ENCODE data around the gene PKNOX2.
"Not testable (repeated sequence)": the region's sequence is repeated elsewhere in the genome, so short reads cannot be mapped to it uniquely, and the experiment has no call there.

Gene PKNOX2

DNA sequence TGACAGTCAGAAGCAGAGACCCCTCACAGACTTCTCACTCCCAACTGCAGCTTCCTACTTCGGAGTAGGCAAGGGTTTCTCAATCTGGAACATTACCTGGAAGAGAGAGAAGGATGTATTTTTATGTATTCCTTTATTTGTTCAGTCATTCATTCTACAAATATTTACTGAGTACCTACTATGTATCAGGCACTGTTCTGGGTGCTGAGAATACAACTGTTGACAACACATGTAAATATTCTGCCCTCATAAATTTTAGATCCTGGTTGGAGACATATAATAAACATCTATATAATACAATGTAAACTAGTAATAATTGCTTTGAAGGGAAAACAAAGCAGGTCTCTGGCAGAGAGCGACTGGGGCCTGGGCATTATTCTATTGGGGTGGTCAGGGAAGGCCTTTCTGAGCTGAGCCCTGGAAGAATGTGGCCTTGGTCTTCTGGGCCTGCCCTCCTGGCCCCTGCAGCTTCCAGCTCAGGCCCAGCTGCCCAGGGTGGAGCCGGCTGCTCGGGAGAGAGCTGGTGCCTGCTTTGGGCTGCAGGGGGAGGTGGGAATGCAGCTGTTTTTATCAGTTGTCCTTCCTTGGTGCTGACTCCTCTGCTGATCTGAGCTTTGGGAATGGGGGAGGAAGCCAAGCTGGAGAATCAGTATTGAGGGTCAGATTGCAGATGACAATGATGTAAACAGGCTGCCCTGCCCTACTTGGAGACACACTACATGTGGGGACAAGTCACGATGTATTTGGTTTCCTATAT lies 46.8 kb downstream of the PKNOX2 start:
- Histone ChIP-seq H3K27me3 (ENCODE audit: control insufficient read depth in 1 of 2, insufficient read depth in 2 of 2, low read length in 2 of 2) (no peaks in the 10 kb centered on the region), H3K27ac (ENCODE audit: low read depth, low read length) (no peak overlapping the region), H3K4me1 (ENCODE audit: insufficient read depth, low read length) (no peaks in the 10 kb centered on the region), H3K4me3 (ENCODE audit: low read depth in 1 of 2, low read length in 2 of 2) (no peak overlapping the region), H3K9ac (ENCODE audit: low read length) (no peak overlapping the region), H3K36me3 (ENCODE audit: insufficient read depth, low read length) (no peaks in the 10 kb centered on the region), H3K9me3 (ENCODE audit: low read length) (no peaks in the 10 kb centered on the region)

DNA sequence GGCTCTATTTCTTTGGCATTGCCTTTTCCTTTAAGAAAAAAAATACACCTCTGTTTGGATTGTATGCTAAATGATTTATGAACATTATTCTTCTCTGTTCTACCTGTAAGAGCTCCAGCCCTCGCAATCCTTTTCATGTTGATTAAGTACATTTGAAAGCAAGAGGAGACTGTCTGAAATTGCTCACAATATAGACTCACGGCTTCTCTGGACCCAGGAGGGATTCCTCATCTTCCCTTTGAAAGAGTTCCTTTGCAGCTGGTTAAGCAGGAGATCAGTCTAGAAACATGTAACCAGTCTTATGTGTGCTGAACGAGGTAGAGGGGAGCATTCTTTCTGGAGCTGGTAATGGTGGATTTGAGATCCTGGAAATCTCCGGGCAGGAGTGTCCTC lies 47.4 kb downstream of the PKNOX2 start:
- Histone ChIP-seq H3K27me3 (ENCODE audit: control insufficient read depth in 1 of 2, insufficient read depth in 2 of 2, low read length in 2 of 2) (no peaks in the 10 kb centered on the region), H3K4me1 (ENCODE audit: insufficient read depth, low read length) (no peaks in the 10 kb centered on the region), H3K27ac (ENCODE audit: low read depth, low read length) (no peak overlapping the region), H3K4me3 (ENCODE audit: low read depth in 1 of 2, low read length in 2 of 2) (no peak overlapping the region), H3K36me3 (ENCODE audit: insufficient read depth, low read length) (no peaks in the 10 kb centered on the region), H3K9ac (ENCODE audit: low read length) (no peak overlapping the region), H3K9me3 (ENCODE audit: low read length) (no peaks in the 10 kb centered on the region)

- no peak overlapping the region for H3K9ac ChIP-seq (ENCODE audit: low read length)
- no peaks in the 10 kb centered on the region for H3K4me1 ChIP-seq (ENCODE audit: insufficient read depth, low read length)
Measured at GRCh38 chr11:125214601-125215565, 50.3 kb downstream of the PKNOX2 start.

DNA sequence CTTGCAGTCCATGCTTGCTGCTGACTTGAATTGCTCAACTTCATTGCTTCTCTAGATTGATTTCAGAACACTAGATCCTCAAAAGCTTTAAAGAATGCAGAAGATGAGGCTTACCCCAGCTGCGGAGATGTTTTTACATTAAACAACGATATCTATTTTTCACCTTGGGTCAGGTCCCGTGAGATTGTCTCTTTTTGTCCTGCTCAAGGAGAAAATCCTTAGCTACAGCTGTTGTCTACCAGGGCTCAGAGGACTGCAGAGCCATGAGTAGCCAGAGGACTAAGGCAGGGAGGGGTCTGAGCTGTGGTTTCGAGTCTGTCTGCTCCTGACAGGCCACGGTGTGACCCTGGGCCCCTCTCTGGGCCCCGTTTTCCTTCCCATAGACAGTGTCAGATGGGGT lies 51.4 kb downstream of the PKNOX2 start:
- H3K9ac ChIP-seq (ENCODE audit: low read length), result no peak overlapping the region
- no peak overlapping the region for H3K27ac ChIP-seq (ENCODE audit: low read depth, low read length)
- H3K9me3 ChIP-seq (ENCODE audit: low read length), result no peaks in the 10 kb centered on the region
- H3K36me3 ChIP-seq (ENCODE audit: insufficient read depth, low read length), result no peaks in the 10 kb centered on the region
- no peak overlapping the region for H3K4me3 ChIP-seq (ENCODE audit: low read depth in 1 of 2, low read length in 2 of 2)
- H3K27me3 ChIP-seq (ENCODE audit: control insufficient read depth in 1 of 2, insufficient read depth in 2 of 2, low read length in 2 of 2), result no peaks in the 10 kb centered on the region
- no peaks in the 10 kb centered on the region for H3K4me1 ChIP-seq (ENCODE audit: insufficient read depth, low read length)

More at GRCh38 chr11:125214601-125215565, 50.3 kb downstream of the PKNOX2 start:
- Histone ChIP-seq H3K4me3 (ENCODE audit: low read depth in 1 of 2, low read length in 2 of 2) (no peak overlapping the region), H3K27me3 (ENCODE audit: control insufficient read depth in 1 of 2, insufficient read depth in 2 of 2, low read length in 2 of 2) (no peaks in the 10 kb centered on the region), H3K9me3 (ENCODE audit: low read length) (no peaks in the 10 kb centered on the region), H3K36me3 (ENCODE audit: insufficient read depth, low read length) (no peaks in the 10 kb centered on the region), H3K27ac (ENCODE audit: low read depth, low read length) (no peak overlapping the region)

DNA sequence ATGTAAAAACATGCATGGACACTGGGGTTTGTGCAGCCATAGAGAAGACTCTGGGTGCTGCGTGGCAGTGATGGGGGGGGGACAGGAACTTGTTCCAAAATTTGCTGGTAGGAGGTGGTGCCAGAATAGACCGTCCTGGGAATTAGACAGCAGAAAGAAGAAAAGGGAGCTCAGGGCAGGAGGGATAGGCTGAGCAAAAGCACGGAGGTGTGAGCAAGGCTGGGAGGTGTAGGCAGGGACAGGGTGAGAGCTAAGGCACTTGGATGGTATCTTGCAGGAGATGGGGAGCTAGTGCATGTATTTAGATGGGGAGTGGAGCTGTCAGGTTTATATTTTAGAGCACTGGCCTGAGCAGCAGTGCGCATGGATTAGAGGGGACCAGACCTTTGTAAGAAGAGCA lies 53.8 kb downstream of the PKNOX2 start:
- no peak overlapping the region for H3K27ac ChIP-seq (ENCODE audit: low read depth, low read length)
- H3K4me1 ChIP-seq (ENCODE audit: insufficient read depth, low read length), result no peaks in the 10 kb centered on the region
- no peaks in the 10 kb centered on the region for H3K9me3 ChIP-seq (ENCODE audit: low read length)
- H3K9ac ChIP-seq (ENCODE audit: low read length), result no peak overlapping the region
- no peaks in the 10 kb centered on the region for H3K27me3 ChIP-seq (ENCODE audit: control insufficient read depth in 1 of 2, insufficient read depth in 2 of 2, low read length in 2 of 2)
- H3K4me3 ChIP-seq (ENCODE audit: low read depth in 1 of 2, low read length in 2 of 2), result no peak overlapping the region
- no peaks in the 10 kb centered on the region for H3K36me3 ChIP-seq (ENCODE audit: insufficient read depth, low read length)

DNA sequence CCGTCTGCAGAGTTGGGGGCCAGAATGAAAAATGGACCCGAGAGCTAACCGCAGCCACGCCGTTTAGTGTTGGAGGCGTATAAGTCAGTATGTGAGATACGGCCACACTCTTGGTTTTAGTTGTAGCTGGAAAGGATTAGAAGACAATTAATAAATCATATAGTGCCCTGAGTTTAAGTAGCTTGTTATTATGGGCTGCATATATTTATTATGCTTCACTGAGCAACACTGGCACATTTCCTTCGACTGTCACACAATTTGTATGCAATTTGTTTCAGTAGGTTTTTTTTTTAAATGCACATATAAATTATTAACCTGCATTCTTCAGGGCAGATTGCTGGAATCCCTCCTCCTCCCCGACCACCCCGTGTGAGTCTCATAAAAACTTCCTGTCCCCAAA lies 56.9 kb downstream of the PKNOX2 start:
- H3K4me1 ChIP-seq (ENCODE audit: insufficient read depth, low read length), result peaks cover 6% of the 10 kb centered on the region
- H3K4me3 ChIP-seq (ENCODE audit: low read depth in 1 of 2, low read length in 2 of 2), result no peak overlapping the region
- no peaks in the 10 kb centered on the region for H3K27me3 ChIP-seq (ENCODE audit: control insufficient read depth in 1 of 2, insufficient read depth in 2 of 2, low read length in 2 of 2)
- no peaks in the 10 kb centered on the region for H3K9me3 ChIP-seq (ENCODE audit: low read length)
- no peak overlapping the region for H3K27ac ChIP-seq (ENCODE audit: low read depth, low read length)
- H3K36me3 ChIP-seq (ENCODE audit: insufficient read depth, low read length), result no peaks in the 10 kb centered on the region
- H3K9ac ChIP-seq (ENCODE audit: low read length), result no peak overlapping the region

DNA sequence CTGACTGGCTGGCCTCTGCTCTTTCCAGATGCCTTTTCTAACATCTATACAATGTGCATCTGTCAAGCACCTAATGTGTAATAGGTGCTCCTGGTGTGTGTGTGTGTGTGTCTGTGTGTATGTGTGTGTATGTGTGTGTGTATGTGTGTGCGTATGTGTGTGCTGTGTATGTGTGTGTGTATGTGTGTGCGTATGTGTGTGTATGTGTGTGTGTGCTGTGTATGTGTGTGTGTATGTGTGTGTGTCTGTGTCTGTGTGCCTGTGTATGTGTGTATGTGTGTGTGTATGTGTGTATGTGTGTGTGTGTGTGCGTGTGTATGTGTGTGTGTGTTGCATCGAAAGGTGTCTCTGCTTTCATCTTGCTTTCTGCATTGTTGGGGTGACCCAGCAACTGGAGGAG lies 57.9 kb downstream of the PKNOX2 start:
- Histone ChIP-seq H3K9me3 (ENCODE audit: low read length) (no peaks in the 10 kb centered on the region), H3K36me3 (ENCODE audit: insufficient read depth, low read length) (no peaks in the 10 kb centered on the region), H3K4me3 (ENCODE audit: low read depth in 1 of 2, low read length in 2 of 2) (no peak overlapping the region), H3K27me3 (ENCODE audit: control insufficient read depth in 1 of 2, insufficient read depth in 2 of 2, low read length in 2 of 2) (no peaks in the 10 kb centered on the region), H3K9ac (ENCODE audit: low read length) (no peak overlapping the region), H3K4me1 (ENCODE audit: insufficient read depth, low read length) (peaks cover 6% of the 10 kb centered on the region), H3K27ac (ENCODE audit: low read depth, low read length) (no peak overlapping the region)

DNA sequence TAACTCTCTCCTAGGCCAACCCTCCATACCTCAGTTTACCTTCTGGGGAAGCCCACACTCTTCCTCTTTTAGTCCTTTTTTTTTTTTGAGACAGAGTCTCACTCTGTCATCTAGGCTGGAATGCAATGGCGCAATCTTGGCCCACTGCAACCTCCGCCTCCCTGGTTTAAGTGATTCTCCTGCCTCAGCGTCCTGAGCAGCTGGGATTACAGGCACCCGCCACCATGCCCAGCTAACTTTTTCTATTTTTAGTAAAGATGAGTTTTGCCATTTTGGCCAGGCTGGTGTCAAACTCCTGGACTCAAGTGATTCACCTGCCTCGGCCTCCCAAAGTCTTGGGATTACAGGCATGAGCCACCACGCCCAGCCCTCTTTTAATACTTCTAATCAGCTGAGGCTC lies 58.6 kb downstream of the PKNOX2 start:
- H3K27ac ChIP-seq (ENCODE audit: low read depth, low read length); H3K36me3 ChIP-seq (ENCODE audit: insufficient read depth, low read length); H3K9me3 ChIP-seq (ENCODE audit: low read length); H3K27me3 ChIP-seq (ENCODE audit: control insufficient read depth in 1 of 2, insufficient read depth in 2 of 2, low read length in 2 of 2); H3K9ac ChIP-seq (ENCODE audit: low read length); H3K4me1 ChIP-seq (ENCODE audit: insufficient read depth, low read length); H3K4me3 ChIP-seq (ENCODE audit: low read depth in 1 of 2, low read length in 2 of 2): not testable (repeated sequence)

DNA sequence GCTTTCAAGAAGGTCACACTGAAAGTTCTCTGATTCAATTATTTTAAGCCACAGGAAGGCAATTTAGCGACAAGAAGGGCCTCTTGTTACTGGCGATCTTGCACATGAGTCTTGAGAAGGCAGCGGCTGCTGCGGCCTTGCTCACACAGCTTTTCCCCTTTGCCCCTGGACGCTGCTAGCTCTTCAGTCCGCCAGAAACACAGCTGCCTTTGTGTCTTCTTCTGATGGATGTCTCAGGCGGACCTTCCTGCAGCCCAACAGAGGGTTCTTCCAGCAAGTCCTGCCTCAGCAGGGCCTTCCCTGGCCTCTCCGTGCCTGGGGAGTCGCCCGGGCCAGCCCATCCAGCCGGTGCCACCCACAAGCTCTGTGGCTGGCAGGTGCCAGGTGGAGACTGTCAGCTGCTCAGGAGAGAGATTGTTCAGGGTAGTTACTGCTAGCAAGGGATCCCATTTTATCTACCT lies 59.4 kb downstream of the PKNOX2 start:
- H3K27ac ChIP-seq (ENCODE audit: low read depth, low read length), result no peak overlapping the region
- H3K36me3 ChIP-seq (ENCODE audit: insufficient read depth, low read length), result no peaks in the 10 kb centered on the region
- H3K4me1 ChIP-seq (ENCODE audit: insufficient read depth, low read length), result peaks cover 6% of the 10 kb centered on the region
- no peaks in the 10 kb centered on the region for H3K27me3 ChIP-seq (ENCODE audit: control insufficient read depth in 1 of 2, insufficient read depth in 2 of 2, low read length in 2 of 2)
- no peak overlapping the region for H3K9ac ChIP-seq (ENCODE audit: low read length)
- no peak overlapping the region for H3K4me3 ChIP-seq (ENCODE audit: low read depth in 1 of 2, low read length in 2 of 2)
- H3K9me3 ChIP-seq (ENCODE audit: low read length), result no peaks in the 10 kb centered on the region

DNA sequence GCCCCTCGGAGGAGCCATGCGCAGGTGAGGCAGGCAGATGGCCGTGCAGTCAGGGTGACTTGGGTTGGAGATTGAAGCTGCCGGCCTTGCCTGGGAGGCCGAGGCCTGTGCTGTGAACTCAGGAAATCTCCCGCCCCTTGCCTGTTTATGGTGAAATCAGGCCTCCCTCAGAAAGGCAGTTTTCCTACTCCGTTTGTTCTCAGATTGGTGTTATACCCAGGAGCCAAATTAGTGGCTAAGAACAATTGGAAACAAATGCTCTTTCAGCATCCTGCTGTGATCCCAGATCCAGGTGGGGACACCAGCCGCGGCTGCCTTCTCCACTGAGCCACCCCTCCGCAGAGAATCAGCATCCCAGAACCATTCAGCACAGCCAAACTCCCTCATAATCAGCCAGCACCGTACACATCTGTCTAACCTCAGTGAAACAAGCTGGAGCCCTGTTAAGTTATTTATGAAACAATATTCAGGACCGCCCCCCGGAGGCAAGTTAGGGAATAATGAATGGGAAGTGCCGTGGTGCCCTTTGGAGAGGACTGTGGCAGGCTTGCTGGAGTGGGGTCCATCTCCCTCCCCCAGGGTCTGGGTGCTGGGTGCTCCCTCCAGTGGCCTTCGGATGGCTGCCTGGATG lies 60.0 kb downstream of the PKNOX2 start:
- Histone ChIP-seq H3K4me3 (ENCODE audit: low read depth in 1 of 2, low read length in 2 of 2) (no peak overlapping the region), H3K4me1 (ENCODE audit: insufficient read depth, low read length) (peaks cover 6% of the 10 kb centered on the region), H3K36me3 (ENCODE audit: insufficient read depth, low read length) (no peaks in the 10 kb centered on the region), H3K27me3 (ENCODE audit: control insufficient read depth in 1 of 2, insufficient read depth in 2 of 2, low read length in 2 of 2) (no peaks in the 10 kb centered on the region), H3K27ac (ENCODE audit: low read depth, low read length) (no peak overlapping the region), H3K9ac (ENCODE audit: low read length) (no peak overlapping the region), H3K9me3 (ENCODE audit: low read length) (no peaks in the 10 kb centered on the region)

- no peak overlapping the region for H3K4me3 ChIP-seq (ENCODE audit: low read depth in 1 of 2, low read length in 2 of 2)
- H3K36me3 ChIP-seq (ENCODE audit: insufficient read depth, low read length), result no peaks in the 10 kb centered on the region
- no peak overlapping the region for H3K27ac ChIP-seq (ENCODE audit: low read depth, low read length)
- peaks cover 6% of the 10 kb centered on the region for H3K4me1 ChIP-seq (ENCODE audit: insufficient read depth, low read length)
- H3K9ac ChIP-seq (ENCODE audit: low read length), result no peak overlapping the region
- H3K9me3 ChIP-seq (ENCODE audit: low read length), result no peaks in the 10 kb centered on the region
- H3K27me3 ChIP-seq (ENCODE audit: control insufficient read depth in 1 of 2, insufficient read depth in 2 of 2, low read length in 2 of 2), result no peaks in the 10 kb centered on the region
Measured at GRCh38 chr11:125225401-125225800, 60.9 kb downstream of the PKNOX2 start.

All from muscle layer of colon (tissue), 2 donors.